Measurements from ENCODE around the gene ACMSD.

- no peak for TF ChIP-seq CTCF (IDR thresholded peaks at IDR 0.05)
- no peak for TF ChIP-seq EP300 (IDR thresholded peaks at IDR 0.05; ENCODE audit: low read depth)
- no peak for TF ChIP-seq POLR2AphosphoS5 (IDR thresholded peaks at IDR 0.05)
- no peak for TF ChIP-seq POLR2A (IDR thresholded peaks at IDR 0.05)
Measured at GRCh38 chr2:134873152-134873551, 34.7 kb downstream of the ACMSD start.

All from transverse colon (tissue), 4 donors.